Activated CD4-positive, alpha-beta T cell treated with anti-CD3 and anti-CD28 coated beads for 1 hour (primary cell): ENCODE measurements around the gene TSHB.
"Not testable (repeated sequence)": the region's sequence is repeated elsewhere in the genome, so short reads cannot be mapped to it uniquely, and the experiment has no call there.

ENCODE experiments used
- DNase-seq: peaks from one replicate; pipeline ENCODE4 v3.0.0-alpha.2; 2020

Gene TSHB

DNA sequence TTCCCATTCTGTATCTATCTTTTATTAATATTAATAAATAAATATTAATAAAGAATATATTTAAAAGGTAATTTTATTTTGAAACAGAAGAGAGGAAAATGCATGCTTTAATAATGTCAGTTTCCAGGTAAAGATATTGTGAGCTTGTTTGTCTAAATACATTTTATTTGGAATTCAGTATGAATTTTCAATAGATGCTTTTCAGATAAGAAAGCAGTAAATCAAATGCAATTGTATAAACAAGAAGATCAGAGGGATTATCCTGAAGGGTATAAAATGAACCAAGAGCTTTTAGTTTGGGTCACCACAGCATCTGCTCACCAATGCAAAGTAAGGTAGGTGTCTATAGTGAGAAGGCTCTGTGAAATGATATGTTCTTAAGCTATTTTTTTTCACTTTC is at the start of gene TSHB:
TSHB (plus strand) TSS at position 301 of the 400 bp plus-strand sequence. CDS start 3,537 bp downstream, outside the sequence.
- no peak for DNase-seq

DNA sequence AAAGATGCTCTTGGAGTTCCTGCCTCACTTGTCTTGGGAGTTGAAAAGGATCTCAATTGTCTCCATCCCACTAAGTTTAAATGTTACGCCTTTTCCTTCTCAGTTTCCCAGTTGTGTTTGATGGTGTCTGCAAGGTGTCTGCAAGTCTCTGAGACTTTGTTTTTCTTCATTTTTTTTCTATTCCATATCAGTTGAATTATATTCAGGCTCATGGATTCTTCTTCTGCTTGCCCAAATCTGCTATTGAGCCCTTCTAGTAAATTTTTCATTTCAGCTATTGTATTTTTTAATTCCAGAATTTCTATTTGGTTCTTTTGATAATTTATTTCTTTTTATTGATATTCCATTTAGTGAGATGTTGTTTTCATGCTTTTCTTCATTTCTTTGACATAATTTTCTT is 47.4 kb upstream of the TSHB start:
- DNase-seq: no peak

DNA sequence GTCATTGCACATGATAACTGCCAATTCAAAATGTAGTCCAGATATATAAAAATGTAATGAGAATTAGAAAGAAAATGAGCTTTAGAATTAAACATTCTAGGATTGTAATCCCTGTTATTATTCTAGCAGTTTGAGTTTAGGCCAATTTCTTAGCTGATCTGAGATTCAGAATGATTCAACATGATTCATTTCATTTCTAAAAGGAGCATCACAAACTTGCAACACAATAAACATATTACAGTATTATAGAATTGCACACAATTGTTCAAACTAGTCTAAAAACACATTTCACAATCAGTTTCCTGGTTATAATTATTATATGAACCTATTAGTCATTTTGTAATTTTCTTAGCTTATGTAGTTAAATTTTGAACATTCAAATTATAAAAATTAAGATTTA is 43.3 kb upstream of the TSHB start:
- DNase-seq: no peak

DNA sequence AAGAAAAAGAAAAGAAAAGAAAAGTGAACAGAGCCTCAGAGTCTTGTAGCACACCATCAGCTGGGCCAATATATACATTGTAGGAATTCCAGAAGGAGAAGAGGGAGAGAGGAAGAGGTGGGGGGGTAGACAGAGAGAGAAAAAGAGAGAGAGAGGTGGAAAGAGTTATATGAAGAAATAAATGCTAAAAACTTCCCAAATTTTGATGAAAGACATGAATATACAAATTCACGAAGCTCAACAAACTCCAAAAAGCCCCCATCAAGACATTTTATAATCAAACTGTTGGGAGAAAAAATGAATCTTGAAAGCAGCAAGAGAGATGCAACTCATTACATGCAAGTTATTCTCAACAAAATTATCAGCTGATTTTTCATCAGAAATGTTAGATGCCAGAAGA is 41.5 kb upstream of the TSHB start:
- no peak for DNase-seq

DNA sequence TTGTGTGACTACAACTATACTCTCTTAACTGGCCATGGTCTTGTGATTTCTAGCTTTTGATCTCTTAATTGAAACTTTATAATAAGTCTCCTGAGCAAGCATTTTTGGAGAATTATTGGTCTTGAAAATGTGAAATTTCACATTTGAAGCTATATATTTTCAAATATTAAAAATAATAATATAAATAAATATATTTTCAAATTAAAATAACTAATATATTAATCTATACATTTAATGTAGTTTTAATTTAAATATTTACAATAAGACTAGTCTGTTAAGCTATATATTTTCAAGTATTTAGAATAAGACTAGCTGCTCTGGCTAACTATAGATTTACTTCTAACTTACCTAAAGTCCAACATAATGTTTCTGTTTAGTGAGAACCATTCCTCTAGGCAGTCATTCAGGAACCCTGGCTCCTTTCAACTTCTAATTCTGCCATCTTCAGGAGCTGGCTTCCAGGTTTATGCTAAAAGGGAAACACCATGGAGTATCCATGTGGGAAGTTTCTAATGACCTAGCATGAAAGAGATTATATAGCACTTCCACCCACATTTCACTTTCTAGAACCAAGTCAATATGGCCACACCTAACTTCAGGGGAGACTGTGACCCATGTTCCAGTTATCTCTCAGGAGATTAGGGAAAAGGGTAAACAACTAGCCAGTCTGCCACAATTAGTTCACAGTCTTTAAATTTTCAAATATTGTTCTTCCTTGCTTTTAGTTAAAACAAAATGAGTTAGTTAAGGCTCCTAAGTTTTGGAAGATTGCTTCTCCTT is 31.9 kb upstream of the TSHB start:
- DNase-seq: no peak

DNA sequence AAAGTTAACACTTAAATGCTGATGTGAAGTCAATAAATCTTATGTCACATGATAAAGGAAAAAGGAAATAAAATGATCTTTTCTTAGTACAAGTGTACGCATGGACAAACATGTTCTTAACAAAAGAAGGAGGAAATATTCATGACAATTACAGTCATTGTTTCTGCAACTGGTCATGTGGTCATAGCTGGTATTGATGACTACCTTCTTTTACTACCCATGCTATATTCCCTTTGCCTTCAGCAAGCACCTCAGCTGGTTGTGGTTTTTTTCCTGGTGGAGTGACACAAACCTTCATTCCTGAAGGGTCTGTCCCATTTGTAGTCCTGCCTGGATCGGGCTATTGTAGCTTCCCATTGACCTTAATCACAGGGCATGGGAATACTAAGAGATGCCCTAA is 23.4 kb upstream of the TSHB start:
- no peak for DNase-seq

DNA sequence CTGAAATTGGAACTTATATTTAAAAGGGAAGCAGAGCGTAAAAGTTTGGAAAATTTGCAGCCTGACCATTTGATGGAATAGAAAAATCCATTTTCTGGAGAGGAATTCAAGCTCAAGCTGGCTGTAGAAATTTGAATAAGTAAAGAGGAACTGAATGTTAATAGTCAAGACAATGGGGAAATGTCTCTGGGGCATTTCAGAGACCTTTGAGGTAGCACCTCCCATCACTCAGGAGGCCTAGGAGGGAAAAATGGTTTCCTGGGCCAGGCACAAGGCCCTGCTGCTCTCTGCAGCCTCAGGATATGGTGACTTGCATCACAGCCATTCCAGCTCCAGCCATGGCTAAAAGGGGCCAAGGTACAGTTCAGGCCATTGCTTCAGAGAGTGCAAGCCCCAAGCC is 17.6 kb upstream of the TSHB start:
- no peak for DNase-seq

DNA sequence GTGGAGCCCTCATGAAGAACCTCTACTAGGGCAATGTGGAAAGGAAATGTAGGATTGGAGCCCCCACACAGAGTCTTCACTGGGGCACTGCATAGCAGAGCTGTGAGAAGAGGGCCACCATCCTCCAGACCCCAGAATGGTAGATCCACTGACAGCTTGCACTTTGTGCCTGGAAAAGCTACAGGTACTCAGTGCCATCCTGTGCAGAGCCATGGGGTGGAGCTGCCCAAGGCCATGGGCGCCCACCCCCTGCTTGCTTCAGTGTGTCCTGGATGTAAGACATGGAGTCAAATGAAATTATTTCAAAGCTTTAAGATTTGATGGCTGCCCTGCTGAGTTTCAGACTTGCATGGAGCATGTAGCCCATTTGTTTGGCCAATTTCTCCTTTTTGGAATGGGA is 17.2 kb upstream of the TSHB start:
- no peak for DNase-seq

DNA sequence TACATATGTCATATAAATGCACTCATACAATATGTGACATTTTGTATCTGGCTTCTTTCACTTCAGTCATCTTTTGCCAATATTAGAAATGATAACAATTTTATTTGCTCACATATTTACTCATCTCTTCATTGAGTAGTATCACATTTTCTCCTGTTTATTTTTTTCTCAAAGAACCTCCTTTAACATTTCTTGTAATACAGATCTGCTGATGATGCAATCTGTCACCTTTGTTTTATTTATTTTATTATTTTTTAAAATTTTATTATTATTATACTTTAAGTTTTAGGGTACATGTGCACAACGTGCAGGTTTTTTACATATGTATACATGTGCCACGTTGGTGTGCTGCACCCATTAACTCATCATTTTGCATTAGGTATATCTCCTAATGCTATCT is 15.8 kb upstream of the TSHB start:
- no peak for DNase-seq

DNA sequence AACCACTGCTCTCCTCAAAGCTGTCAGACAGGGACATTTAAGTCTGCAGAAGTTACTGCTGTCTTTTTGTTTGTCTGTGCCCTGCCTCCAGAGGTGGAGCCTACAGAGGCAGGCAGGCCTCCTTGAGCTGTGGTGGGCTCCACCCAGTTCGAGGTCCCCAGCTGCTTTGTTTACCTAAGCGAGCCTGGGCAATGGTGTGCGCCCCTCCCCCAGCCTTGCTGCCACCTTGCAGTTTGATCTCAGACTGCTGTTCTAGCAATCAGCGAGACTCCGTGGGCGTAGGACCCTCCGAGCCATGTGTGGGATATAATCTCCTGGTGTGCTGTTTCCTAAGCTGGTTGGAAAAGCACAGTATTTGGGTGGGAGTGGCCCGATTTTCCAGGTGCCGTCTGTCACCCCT is 10.1 kb upstream of the TSHB start:
- DNase-seq: not testable (repeated sequence)

DNA sequence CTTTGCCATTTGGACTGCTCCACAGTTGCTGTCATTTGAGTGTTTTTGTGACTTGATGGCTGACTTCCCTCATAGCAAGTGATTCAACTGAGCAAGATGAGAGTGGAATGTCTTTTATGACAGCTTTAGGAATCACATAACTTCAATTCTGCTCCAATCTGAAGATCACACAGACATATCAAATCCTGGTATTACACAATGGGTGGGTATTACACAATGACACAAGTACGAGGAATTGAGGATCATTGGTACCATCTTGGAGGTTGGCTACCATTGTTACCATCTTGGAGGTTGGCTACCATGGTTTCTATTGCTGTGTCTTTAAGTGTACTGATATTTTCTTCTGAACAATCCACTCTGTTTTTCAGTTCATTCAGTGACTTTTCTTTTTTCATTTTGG is 8.5 kb upstream of the TSHB start:
- no peak for DNase-seq

DNA sequence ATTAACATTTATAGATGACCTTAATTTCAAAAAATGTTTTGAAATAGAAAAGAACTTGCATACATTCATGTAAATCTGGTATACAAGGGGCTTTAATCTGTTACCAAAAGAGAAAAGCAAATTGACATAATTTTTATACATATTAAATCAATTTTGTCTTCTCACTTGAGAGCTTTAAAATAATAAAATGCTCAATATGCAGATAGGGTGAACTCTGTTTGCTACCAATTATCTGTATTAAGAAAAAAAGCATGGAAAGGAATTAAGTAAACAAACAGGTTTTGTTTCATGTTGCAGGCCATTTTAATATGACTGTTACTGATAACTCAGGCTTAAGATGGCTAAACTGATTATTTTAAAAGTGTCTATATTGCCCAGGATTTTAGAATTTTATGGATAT is 6.0 kb upstream of the TSHB start:
- DNase-seq: no peak

DNA sequence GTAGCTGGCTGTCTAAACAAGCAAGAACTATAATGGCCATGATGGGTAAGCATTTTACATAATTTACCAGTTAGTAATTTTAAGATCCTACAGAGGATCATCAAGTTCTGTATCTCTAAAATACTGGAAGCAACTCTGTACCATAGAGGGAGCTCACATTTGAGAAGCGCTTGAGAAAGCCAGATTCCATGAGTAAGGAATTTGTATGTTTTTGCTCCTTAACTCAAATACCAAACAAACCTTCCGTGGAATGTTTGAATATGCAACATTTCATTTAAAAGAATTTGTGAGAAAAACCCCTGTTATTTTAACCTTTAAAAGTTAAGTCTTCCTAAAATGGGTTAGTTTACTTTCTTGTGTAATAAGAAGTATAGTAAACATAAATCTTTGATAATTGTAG is 2.0 kb downstream of the TSHB start:
- no peak for DNase-seq

DNA sequence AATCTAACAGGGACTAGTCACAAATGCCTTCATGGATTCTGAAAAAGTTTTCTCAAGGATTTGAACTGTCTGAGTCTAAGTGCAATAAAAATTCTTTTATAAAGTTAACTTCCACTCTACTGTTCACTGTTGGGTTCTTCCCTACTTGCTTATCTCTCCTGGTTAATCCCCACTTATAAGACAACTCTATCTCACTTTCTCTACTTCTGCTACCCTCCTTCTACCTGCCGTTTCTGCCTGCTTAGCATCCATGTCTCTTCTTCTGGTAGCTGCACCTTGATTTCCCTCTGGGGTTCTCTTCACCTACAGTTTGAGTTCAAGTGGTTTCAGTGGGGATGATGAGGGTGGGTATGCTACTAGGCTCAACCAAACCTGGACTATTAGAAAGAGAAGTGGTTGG is 6.0 kb downstream of the TSHB start:
- DNase-seq: no peak

DNA sequence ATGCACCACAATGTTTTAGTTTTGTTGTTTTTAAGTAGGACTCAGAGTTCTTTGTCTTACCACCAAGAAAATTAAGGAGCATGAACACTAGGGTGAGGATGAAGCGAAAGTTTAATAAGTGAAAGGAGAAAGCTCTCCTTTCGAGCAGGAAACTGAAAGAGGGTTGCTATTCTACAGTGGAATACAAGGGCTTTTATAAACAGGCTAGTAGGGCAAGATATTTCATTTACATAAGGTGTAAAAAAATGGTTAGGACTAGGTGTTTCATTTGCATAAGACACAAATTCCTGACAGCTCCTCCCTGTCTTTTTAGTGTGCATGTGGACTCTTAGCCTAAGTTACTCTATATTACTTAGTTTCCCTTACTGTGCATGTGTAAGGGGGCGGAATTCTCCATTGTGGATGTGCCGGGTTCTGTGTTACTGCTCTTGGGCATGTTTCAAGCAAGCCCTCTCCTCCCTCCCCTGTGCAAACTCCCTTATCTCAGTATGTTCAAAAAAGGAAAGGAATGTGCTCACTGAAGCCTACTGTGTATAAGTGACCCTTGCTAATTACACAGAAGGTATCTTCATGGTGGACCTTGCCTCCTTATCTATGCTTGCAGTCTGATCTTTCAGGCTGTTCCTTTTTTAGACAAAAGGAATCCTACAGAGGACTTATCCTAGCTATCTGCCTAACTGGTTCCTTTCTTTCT is 7.3 kb downstream of the TSHB start:
- no peak for DNase-seq

DNA sequence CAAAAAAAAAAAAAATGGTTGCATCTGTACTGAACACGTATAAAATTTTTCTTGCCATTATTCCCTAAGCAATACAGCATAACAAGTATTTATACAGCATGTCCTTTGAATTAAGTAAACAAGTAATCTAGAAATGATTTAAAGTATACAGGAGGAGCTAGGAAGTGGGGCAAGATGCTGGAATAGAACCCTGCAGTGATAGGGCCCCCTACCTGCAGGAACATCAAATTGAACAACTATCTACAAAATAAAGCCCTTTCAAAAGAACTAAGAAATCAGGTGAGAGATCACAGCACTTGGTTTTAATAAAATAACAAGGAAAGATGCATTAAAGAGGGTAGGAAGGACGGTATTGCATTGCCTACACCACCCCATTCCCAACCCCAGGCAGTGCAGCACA is 10.9 kb downstream of the TSHB start:
- no peak for DNase-seq

DNA sequence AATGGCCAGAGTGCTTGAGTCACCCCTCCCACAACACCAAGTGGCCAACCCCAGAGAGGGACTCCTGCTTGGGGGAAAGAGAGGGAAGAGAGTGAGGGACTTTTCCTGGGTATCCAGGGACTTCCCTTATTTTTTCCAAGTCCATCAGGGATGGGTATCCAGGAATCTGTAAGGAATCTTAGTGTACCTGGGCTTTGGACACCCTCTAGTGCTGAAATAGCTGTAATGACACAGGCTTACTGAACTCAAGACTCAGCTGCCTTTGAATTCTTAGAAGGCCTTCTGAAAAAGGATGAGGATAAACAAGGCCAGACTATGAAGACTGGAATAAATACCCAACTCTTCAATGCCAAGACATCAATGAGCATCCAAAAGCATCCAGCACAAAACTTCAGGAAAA is 12.0 kb downstream of the TSHB start:
- DNase-seq: no peak

DNA sequence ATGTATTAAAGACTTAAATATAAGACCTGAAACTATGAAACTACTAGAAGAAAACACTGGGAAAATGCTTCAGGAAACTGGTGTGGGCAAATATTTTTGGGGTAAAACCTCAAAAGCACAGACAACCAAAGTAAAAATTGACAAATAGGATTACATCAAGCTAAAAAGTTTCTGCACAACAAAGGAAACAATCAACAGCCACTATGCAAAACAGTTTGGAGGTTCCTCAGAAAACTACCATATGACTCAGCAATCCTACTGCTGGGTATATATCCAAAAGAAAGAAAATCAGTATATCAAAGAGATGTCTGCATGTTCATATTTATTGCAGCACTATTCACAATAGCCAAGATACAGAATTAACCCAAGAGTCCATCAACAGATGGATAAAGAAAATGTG is 17.1 kb downstream of the TSHB start:
- no peak for DNase-seq

DNA sequence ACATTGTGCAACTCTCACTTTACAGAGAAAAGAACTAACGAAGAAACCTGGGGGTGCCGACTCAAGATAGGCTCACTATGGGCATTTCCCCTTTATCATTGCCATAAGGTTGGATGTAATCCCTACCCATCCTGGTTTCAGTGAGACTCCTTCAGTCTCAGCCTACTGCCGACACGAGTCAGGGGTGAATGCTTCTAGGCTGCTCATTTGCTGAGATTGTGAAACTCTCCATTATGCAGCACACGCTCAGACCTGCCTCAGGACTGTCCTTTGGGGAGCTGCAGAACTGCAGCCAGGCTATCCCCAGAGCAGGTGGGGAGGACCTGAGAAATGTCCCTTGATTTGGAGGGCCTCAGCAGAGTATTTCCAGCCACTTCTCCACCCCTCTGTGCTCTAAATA is 22.2 kb downstream of the TSHB start:
- DNase-seq: no peak

DNA sequence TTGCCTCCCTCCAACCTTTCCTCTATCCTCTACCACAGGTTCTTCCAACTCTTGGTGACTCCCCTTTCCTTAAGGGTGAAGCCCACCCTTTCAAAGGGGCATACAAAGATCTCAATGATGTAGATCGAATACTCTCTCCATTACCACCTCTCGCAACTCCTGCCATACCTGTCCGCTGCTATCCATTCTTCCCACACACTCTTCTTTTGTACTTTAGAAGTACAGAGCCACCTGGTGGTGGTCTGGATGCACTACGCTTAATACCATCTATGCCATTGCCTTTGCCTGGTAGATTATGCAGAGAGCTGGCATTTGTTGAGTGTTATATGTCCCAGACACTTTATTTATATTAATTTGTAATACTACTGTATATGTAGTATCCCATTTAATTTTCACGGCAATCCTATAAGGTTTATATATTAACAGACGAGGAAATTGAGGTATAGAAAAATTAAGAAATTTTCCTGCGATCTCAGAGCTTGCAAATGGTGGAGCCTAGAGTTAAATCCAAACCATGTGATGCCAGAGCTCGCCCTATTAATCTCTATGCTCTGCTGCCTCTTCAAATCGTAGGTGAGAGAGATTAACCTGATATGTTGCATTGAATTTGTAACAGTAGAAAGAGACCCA is 22.9 kb downstream of the TSHB start:
- DNase-seq: no peak

DNA sequence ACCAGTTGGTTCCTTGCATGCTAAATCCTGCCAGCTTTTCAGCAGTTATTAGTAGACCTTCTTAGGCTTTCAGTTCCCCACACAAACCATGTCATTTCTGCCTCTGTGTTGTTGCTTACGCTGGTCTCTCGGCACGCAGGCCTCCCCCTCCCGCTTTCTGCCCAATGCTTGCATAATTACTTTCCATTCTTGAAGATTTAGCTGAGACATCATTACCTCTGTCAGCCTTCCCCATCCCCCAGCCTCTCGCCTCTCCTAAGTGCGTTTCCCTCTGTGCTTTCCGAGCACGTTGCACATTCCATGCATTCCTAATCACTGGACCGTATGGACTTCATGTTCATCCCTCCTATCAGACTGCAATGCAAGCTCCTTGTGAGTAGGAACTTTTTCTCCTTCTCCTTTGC is 26.8 kb downstream of the TSHB start:
- DNase-seq: no peak

DNA sequence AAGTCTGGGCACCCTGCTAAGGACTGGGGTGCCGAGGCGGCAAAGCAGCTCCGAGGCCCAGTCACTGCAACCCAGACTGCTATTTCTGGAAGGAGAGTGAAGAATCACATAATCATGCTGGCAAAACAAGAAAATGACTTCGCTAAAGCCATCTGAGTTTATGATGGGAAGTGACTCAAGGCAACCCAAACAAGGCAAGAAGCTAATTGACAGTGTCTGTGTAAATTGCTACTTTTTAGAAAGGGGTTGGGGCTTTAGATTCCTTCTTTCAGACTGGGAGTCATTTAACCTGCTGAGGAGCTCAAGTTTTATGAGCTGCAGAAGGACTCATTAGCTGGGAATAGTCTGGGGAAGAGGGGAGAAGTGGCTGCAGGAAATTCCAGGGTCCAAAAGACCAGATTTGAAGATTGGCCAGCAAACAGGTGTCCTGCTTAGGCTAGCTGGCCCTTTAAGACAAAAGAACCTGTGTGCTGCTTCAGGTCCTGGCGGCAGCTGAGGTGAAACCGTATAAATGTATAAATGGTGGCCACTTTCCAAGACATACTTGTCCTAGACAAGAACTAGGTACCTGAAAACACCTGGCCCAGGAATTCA is 28.1 kb downstream of the TSHB start:
- DNase-seq: no peak

DNA sequence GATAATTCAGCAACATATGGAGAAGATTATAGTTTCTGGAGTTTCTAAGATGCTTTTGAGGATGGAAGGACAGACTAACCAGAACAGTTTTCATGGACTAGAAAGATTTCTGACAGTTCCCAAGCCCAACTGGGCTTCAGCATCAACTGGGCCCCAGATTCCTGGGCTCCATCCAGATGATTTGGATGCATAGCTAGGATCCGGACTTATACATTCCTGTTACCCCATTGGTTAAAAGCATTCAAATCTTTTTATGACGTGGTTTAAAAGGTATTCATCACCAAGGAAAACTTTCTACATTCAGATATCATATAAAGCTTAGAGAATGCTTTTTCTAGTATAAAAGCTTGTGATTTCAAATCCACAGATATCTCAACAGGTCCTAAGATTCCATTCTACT is 29.7 kb downstream of the TSHB start:
- no peak for DNase-seq

DNA sequence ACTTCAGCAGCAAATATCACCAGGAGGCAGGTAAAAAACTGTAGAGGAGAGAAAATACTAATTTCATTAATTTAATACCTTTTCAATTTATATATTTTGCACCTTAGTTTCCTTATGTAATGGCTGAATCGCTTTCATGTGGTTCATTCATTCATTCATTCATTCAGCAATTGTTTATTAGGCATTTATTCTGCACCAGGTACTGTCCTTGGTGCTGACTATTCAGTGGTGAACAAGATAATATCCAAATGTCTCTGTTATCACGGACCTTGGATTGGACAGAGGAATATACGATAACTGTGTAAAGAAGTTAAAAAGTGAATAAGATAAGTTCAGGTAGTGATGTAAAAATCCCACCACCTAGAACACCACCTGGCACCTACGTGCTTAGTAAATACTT is 30.9 kb downstream of the TSHB start:
- DNase-seq: no peak
